PC-9 (cell line): ENCODE results near the gene ZDHHC5. TPM values are rescaled to one million over a fixed set of nuclear protein-coding genes. Genes with fewer than 3 reads are reported as not detected.

ENCODE experiments used
- BruUV-seq: library from RNA; stranded (reverse); fragments of 400-500 nt; replicated peaks from 2 replicates; lab custom pipeline; 2021; lab: Mats Ljungman, UMichigan
- CTCF ChIA-PET: fragments of 300-600 bp; sonication (Branson Sonifier 250); formaldehyde crosslinking; loops from one replicate; lab custom pipeline; 2022; ENCODE audit warnings: antibody characterized with exemption; lab: Charles Lee
- POLR2A ChIA-PET: fragments of 300-600 bp; sonication (Branson Sonifier 250); formaldehyde crosslinking; loops from one replicate; lab custom pipeline; 2022; ENCODE audit warnings: antibody characterized with exemption; ENCODE audit not compliant: unreplicated experiment; lab: Charles Lee
- DNase-seq, 2 experiments: peaks; one replicate each; pipeline versions ENCODE4 v3.0.0 to v3.0.0-alpha.2; 2015 to 2022; ENCODE audit warnings: mixed read lengths in 1 of 2
- H2AFZ ChIP-seq: fragments of 200-600 bp; sonication (generic); 2 replicates; pipeline ENCODE4 v1.8.1; 2017; ENCODE audit warnings: antibody characterized with exemption
- H3F3A ChIP-seq: fragments of 200-600 bp; sonication (generic); 2 replicates; pipeline ENCODE4 v1.8.1; 2017; ENCODE audit warnings: antibody characterized with exemption, mild to moderate bottlenecking, low read depth; ENCODE audit not compliant: insufficient read depth
- H3K27ac ChIP-seq: fragments of 200-600 bp; sonication (generic); 2 replicates; pipeline ENCODE4 v1.6.1; 2016; ENCODE audit warnings: mixed run types
- H3K27me3 ChIP-seq: fragments of 200-600 bp; sonication (generic); 2 replicates; pipeline ENCODE4 v1.6.1; 2016; ENCODE audit warnings: low read depth, mixed run types; ENCODE audit not compliant: insufficient read depth
- H3K36me3 ChIP-seq: fragments of 200-600 bp; sonication (generic); 2 replicates; pipeline ENCODE4 v1.6.1; 2016; ENCODE audit warnings: low read depth, mixed run types
- H3K4me1 ChIP-seq: fragments of 200-600 bp; sonication (generic); replicated peaks from 2 replicates; pipeline ENCODE4 v1.6.1; 2016; ENCODE audit warnings: mixed run types; ENCODE audit not compliant: insufficient read depth
- H3K4me2 ChIP-seq: fragments of 200-600 bp; sonication (generic); 2 replicates; pipeline ENCODE4 v1.6.1; 2017; ENCODE audit warnings: mixed run types
- H3K4me3 ChIP-seq: fragments of 200-600 bp; sonication (generic); 2 replicates; pipeline ENCODE4 v1.6.1; 2016; ENCODE audit warnings: mixed run types
- H3K79me2 ChIP-seq: fragments of 200-600 bp; sonication (generic); 2 replicates; pipeline ENCODE4 v1.6.1; 2017; ENCODE audit warnings: low read depth, mixed run types
- H3K9me2 ChIP-seq: fragments of 200-600 bp; sonication (generic); 2 replicates; pipeline ENCODE4 v1.8.1; 2017; ENCODE audit warnings: mild to moderate bottlenecking; ENCODE audit not compliant: insufficient read depth
- H3K9me3 ChIP-seq: fragments of 200-600 bp; sonication (generic); 2 replicates; pipeline ENCODE4 v1.8.1; 2016; ENCODE audit warnings: low read depth; ENCODE audit not compliant: insufficient read depth
- H4K20me1 ChIP-seq: fragments of 200-600 bp; sonication (generic); 2 replicates; pipeline ENCODE4 v1.8.1; 2017; ENCODE audit not compliant: insufficient read depth
- CTCF ChIP-seq: fragments of 200-600 bp; sonication (generic); conservative IDR thresholded peaks from 2 replicates; pipeline ENCODE4 v1.6.1; 2017; ENCODE audit warnings: mixed run types, antibody characterized with exemption, mild to moderate bottlenecking, moderate library complexity
- EZH2 ChIP-seq: fragments of 200-600 bp; sonication (generic); IDR thresholded peaks from 2 replicates; pipeline ENCODE4 v1.8.0; 2017; ENCODE audit warnings: antibody characterized with exemption, low read depth
- intact Hi-C: fragments of 100-400 bp; cut with micrococcal nuclease; formaldehyde crosslinking; loops from one replicate; pipeline ENCODE4 v1.10.0; 2022; ENCODE audit not compliant: unreplicated experiment
- total RNA-seq: library from RNA; stranded (reverse); gene quantifications from 2 replicates; pipeline ENCODE4 v1.2.3, GENCODE V29; 2021

ZDHHC5 gene
- total RNA-seq, 1 experiment from 2014 or later: 94.2 TPM

GRCh38 chr11:57662893-57663292 lies 5.0 kb upstream of the ZDHHC5 start:
- BruUV-seq: no TSS peak
- intact Hi-C loops: loop anchor here (2.0 to 10.0 kb wide), 4 partner anchors 338 to 1482 kb away; partner anchors contain the start of genes FAM111A and TNKS1BP1
- H3F3A ChIP-seq: peaks cover 26% of the 10 kb centered on the region; the same call in 1 of the 2 replicates
- peak; percentile 66 for TF ChIP-seq CTCF
- TF ChIP-seq EZH2: no peak
- peaks cover 23% of the 10 kb centered on the region for H3K79me2 ChIP-seq
- no peak overlapping the region for H2AFZ ChIP-seq
- H3K9me2 ChIP-seq: no peaks in the 10 kb centered on the region
- H4K20me1 ChIP-seq: no peaks in the 10 kb centered on the region
- peaks cover 26% of the 10 kb centered on the region; the same call in 1 of the 2 replicates for H3K36me3 ChIP-seq
- H3K4me2 ChIP-seq: no peak overlapping the region
- no peaks in the 10 kb centered on the region for H3K27me3 ChIP-seq
- H3K9me3 ChIP-seq: no peaks in the 10 kb centered on the region
- peak; percentile 63 to 66 for DNase-seq
- ChIA-PET POLR2A (interaction anchor here (0.6 kb wide), 3 partner anchors 31 to 112 kb away, joined by 3 to 6 read pairs (median 4); no protein-coding TSS in a partner anchor), CTCF (interaction anchor here (0.6 to 1.5 kb wide), 4 partner anchors 137 to 861 kb away, joined by 3 to 11 read pairs (median 5); no protein-coding TSS in a partner anchor)
- no peak overlapping the region for H3K4me3 ChIP-seq
- H3K27ac ChIP-seq: no peak overlapping the region
- peaks cover 8% of the 10 kb centered on the region for H3K4me1 ChIP-seq

GRCh38 chr11:57663975-57664374 lies 3.9 kb upstream of the ZDHHC5 start:
- no peaks in the 10 kb centered on the region for H3K9me3 ChIP-seq
- no peak overlapping the region for H2AFZ ChIP-seq
- no peaks in the 10 kb centered on the region for H4K20me1 ChIP-seq
- DNase-seq: no peak
- intact Hi-C loops: loop anchor here (2.0 to 10.0 kb wide), 4 partner anchors 339 to 1481 kb away; partner anchors contain the start of genes FAM111A and TNKS1BP1
- BruUV-seq: no TSS peak
- H3K4me3 ChIP-seq: no peak overlapping the region
- H3K4me2 ChIP-seq: no peak overlapping the region
- TF ChIP-seq CTCF (no peak), EZH2 (no peak)
- peaks cover 8% of the 10 kb centered on the region for H3K4me1 ChIP-seq
- CTCF ChIA-PET: no interaction called here
- no peaks in the 10 kb centered on the region for H3K27me3 ChIP-seq
- peaks cover 26% of the 10 kb centered on the region; the same call in 1 of the 2 replicates for H3K36me3 ChIP-seq
- no peaks in the 10 kb centered on the region for H3K9me2 ChIP-seq
- POLR2A ChIA-PET: no interaction called here
- no peak overlapping the region for H3K27ac ChIP-seq
- H3K79me2 ChIP-seq: peaks cover 22% of the 10 kb centered on the region
- peaks cover 34% of the 10 kb centered on the region for H3F3A ChIP-seq

- peak overlapping the region; percentile 91 for H3K27ac ChIP-seq
- CTCF ChIA-PET: interaction anchor here (0.5 to 0.6 kb wide), 2 partner anchors 9 to 1758 kb away, joined by 3 to 4 read pairs; no protein-coding TSS in a partner anchor
- H3K79me2 ChIP-seq: peaks cover 42% of the 10 kb centered on the region
- H3F3A ChIP-seq: peaks cover 35% of the 10 kb centered on the region
- H3K27me3 ChIP-seq: no peaks in the 10 kb centered on the region
- BruUV-seq: no TSS peak
- H3K9me3 ChIP-seq: no peaks in the 10 kb centered on the region
- peaks cover 7% of the 10 kb centered on the region for H4K20me1 ChIP-seq
- peak overlapping the region; percentile 83 for H2AFZ ChIP-seq
- H3K4me1 ChIP-seq: peaks cover 26% of the 10 kb centered on the region
- H3K9me2 ChIP-seq: no peaks in the 10 kb centered on the region
- peak; percentile 96 to 98 for DNase-seq
- intact Hi-C loops: loop anchor here (1.0 to 10.0 kb wide), 10 partner anchors 10 to 1478 kb away; partner anchors contain the start of genes CLP1, CTNND1, FAM111A and MED19
- peak overlapping the region; percentile 88 for H3K4me2 ChIP-seq
- peak overlapping the region; percentile 84 for H3K4me3 ChIP-seq
- POLR2A ChIA-PET: interaction anchor here (0.5 to 0.7 kb wide), 6 partner anchors 106 to 1475 kb away, joined by 3 to 4 read pairs (median 3); partner anchors contain the start of gene FAM111A
- peaks cover 4% of the 10 kb centered on the region; the same call in 1 of the 2 replicates for H3K36me3 ChIP-seq
- TF ChIP-seq CTCF: no peak
- no peak for TF ChIP-seq EZH2
These were observed 688 bp upstream of the ZDHHC5 start for GRCh38 chr11:57667117-57667735.
